Measurements from ENCODE around the gene COL1A1.

The COL1A1 gene

DNA sequence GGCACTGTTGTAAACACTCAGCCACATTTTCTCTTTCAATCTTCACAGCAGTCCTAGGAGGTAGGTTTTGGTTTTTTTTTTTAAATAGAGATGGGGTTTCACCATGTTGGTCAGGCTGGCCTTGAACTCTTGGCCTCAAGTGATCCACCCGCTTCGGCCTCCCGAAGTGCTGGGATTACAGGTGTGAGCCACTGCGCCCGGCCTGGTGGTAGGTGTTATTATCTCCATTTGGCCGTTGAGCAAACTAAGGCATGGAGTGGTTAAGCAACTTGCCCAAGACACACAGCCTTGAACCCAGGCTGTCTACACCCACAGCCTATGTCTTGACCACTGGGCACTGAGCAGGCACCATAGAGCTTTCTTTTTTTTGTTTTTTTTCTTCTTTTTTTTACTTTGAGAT lies 27.0 kb downstream of the COL1A1 start:
- TF ChIP-seq NFIC (IDR thresholded peaks at IDR 0.05) = no peak
- no peak for TF ChIP-seq FOXM1 (IDR thresholded peaks at IDR 0.05; ENCODE audit: borderline replicate concordance, low read depth)
- no peak for TF ChIP-seq EP300 (IDR thresholded peaks at IDR 0.05; ENCODE audit: borderline replicate concordance)
- no peak for TF ChIP-seq CEBPB (IDR thresholded peaks at IDR 0.05)
- TF ChIP-seq RAD21 (IDR thresholded peaks at IDR 0.05; ENCODE audit: low read depth) = no peak
- TF ChIP-seq EGR1 (IDR thresholded peaks at IDR 0.05) = no peak
- TF ChIP-seq, protein P1, sequence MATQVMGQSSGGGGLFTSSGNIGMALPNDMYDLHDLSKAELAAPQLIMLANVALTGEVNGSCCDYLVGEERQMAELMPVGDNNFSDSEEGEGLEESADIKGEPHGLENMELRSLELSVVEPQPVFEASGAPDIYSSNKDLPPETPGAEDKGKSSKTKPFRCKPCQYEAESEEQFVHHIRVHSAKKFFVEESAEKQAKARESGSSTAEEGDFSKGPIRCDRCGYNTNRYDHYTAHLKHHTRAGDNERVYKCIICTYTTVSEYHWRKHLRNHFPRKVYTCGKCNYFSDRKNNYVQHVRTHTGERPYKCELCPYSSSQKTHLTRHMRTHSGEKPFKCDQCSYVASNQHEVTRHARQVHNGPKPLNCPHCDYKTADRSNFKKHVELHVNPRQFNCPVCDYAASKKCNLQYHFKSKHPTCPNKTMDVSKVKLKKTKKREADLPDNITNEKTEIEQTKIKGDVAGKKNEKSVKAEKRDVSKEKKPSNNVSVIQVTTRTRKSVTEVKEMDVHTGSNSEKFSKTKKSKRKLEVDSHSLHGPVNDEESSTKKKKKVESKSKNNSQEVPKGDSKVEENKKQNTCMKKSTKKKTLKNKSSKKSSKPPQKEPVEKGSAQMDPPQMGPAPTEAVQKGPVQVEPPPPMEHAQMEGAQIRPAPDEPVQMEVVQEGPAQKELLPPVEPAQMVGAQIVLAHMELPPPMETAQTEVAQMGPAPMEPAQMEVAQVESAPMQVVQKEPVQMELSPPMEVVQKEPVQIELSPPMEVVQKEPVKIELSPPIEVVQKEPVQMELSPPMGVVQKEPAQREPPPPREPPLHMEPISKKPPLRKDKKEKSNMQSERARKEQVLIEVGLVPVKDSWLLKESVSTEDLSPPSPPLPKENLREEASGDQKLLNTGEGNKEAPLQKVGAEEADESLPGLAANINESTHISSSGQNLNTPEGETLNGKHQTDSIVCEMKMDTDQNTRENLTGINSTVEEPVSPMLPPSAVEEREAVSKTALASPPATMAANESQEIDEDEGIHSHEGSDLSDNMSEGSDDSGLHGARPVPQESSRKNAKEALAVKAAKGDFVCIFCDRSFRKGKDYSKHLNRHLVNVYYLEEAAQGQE (IDR thresholded peaks at IDR 0.05; ENCODE audit: low read depth) = no peak
- no peak for TF ChIP-seq YY1 (IDR thresholded peaks at IDR 0.05; ENCODE audit: low read depth)
- TF ChIP-seq, protein P2, sequence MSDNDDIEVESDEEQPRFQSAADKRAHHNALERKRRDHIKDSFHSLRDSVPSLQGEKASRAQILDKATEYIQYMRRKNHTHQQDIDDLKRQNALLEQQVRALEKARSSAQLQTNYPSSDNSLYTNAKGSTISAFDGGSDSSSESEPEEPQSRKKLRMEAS (IDR thresholded peaks at IDR 0.05) = no peak
- no peak for TF ChIP-seq TEAD4 (IDR thresholded peaks at IDR 0.05)
- no peak for TF ChIP-seq TCF12 (IDR thresholded peaks at IDR 0.05; ENCODE audit: low read depth)
- no peak for TF ChIP-seq CREB1 (IDR thresholded peaks at IDR 0.05; ENCODE audit: low read depth)
- no peak for TF ChIP-seq TAF1 (IDR thresholded peaks at IDR 0.05; ENCODE audit: low read depth)
- no peak for TF ChIP-seq ZBTB7A (IDR thresholded peaks at IDR 0.05; ENCODE audit: low read depth)
- TF ChIP-seq, protein P3, sequence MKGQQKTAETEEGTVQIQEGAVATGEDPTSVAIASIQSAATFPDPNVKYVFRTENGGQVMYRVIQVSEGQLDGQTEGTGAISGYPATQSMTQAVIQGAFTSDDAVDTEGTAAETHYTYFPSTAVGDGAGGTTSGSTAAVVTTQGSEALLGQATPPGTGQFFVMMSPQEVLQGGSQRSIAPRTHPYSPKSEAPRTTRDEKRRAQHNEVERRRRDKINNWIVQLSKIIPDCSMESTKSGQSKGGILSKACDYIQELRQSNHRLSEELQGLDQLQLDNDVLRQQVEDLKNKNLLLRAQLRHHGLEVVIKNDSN (IDR thresholded peaks at IDR 0.05) = no peak

DNA sequence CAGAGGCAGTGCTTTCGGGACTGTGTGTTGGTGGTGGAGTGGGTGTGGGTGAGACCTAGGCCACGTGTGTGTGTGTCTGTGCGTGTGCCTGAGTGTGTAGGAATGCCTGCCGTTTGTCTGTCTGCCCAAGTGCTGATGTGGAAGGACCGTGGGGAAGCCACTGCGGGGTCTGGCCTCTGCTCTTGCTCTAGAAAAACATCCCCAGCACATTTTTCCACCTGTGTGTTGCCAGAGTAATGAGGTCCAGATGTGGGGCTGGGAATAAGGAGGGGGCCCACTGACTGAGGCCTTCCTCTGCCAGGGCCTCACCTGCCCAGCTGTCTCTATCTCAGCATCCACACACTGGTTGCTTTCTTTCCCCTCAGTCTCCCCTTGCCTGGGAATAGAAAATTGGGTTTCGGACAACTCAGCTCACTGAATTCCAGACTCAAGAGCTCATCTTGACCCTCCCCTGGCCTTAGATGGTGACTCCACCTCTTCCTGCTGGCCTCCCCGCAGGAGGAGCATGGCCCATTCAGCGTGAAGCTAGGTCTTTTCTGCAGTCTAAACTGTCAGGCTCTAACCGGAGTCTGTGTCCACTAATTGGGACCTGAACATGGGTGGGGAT lies 28.0 kb downstream of the COL1A1 start:
- peak; percentile 27; the same call in 1 of the 2 replicates for TF ChIP-seq TCF12 (IDR thresholded peaks at IDR 0.05; ENCODE audit: low read depth)
- TF ChIP-seq NFIC (IDR thresholded peaks at IDR 0.05) = 0 out of 2 replicates have a peak, but pooled peaks have one; percentile 27
- TF ChIP-seq ZBTB7A (IDR thresholded peaks at IDR 0.05; ENCODE audit: low read depth) = no peak
- TF ChIP-seq, protein P2 (IDR thresholded peaks at IDR 0.05) = peak; percentile 84
- peak; percentile 68 for TF ChIP-seq TEAD4 (IDR thresholded peaks at IDR 0.05)
- TF ChIP-seq, protein P1 (IDR thresholded peaks at IDR 0.05; ENCODE audit: low read depth) = no peak
- peak; percentile 73 for TF ChIP-seq EP300 (IDR thresholded peaks at IDR 0.05; ENCODE audit: borderline replicate concordance)

DNA sequence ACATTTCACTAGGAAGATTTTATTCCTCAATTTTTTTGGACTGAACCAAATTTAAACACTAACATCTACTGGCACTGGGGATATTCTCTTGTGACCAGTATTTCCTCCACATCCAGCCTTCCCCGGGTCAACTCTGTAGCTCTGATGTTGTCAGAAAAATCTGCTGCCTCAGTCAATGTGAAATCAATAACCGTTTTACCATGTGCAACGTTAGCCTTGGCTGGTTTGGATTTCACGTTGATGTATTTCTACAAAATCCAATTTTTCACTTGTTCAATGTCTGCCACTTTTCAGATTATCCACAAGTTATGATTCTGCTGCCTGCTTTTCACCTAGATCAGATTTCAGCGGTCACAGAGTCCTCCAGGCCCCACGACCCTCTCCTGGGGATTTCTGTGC lies 28.5 kb downstream of the COL1A1 start:
- no peak for TF ChIP-seq TEAD4 (IDR thresholded peaks at IDR 0.05)
- TF ChIP-seq, protein P1 (IDR thresholded peaks at IDR 0.05; ENCODE audit: low read depth) = no peak
- no peak for TF ChIP-seq CREB1 (IDR thresholded peaks at IDR 0.05; ENCODE audit: low read depth)
- no peak for TF ChIP-seq RAD21 (IDR thresholded peaks at IDR 0.05; ENCODE audit: low read depth)
- no peak for TF ChIP-seq EP300 (IDR thresholded peaks at IDR 0.05; ENCODE audit: borderline replicate concordance)
- TF ChIP-seq TCF12 (IDR thresholded peaks at IDR 0.05; ENCODE audit: low read depth) = 0 out of 2 replicates have a peak, but pooled peaks have one; percentile 2
- no peak for TF ChIP-seq CEBPB (IDR thresholded peaks at IDR 0.05)

DNA sequence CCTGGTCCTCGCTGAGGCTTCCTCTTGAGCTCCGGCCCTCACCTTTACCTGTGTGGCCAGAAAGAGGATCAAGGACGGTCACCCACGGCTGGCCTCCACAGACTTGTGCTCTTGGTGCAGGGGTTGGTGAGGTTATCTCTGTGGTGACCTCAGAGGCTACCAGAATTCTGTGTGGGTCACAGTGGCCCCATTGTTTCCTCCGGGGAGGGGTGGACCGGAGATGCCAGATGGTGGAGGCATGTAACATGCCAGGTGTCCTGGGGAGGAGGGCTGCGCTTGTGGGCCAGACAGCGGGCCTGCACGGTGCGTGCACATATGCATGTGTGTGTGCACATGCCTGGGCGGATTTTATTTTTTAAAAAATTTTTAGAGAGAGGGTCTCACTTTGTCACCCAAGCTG lies 29.3 kb downstream of the COL1A1 start:
- TF ChIP-seq YY1 (IDR thresholded peaks at IDR 0.05; ENCODE audit: low read depth) (no peak), FOXM1 (IDR thresholded peaks at IDR 0.05; ENCODE audit: borderline replicate concordance, low read depth) (no peak), CREB1 (IDR thresholded peaks at IDR 0.05; ENCODE audit: low read depth) (no peak), TAF1 (IDR thresholded peaks at IDR 0.05; ENCODE audit: low read depth) (no peak), EGR1 (IDR thresholded peaks at IDR 0.05) (no peak), ZBTB7A (IDR thresholded peaks at IDR 0.05; ENCODE audit: low read depth) (no peak), NFIC (IDR thresholded peaks at IDR 0.05) (no peak), TCF12 (IDR thresholded peaks at IDR 0.05; ENCODE audit: low read depth) (no peak), EP300 (IDR thresholded peaks at IDR 0.05; ENCODE audit: borderline replicate concordance) (no peak), RAD21 (IDR thresholded peaks at IDR 0.05; ENCODE audit: low read depth) (no peak), TEAD4 (IDR thresholded peaks at IDR 0.05) (no peak), CEBPB (IDR thresholded peaks at IDR 0.05) (no peak)
- TF ChIP-seq, protein P1 (IDR thresholded peaks at IDR 0.05; ENCODE audit: low read depth) = no peak
- TF ChIP-seq, protein P2 (IDR thresholded peaks at IDR 0.05) = no peak
- TF ChIP-seq, protein P3 (IDR thresholded peaks at IDR 0.05) = no peak
